T-helper 9 cell (primary cell): ENCODE results near the gene RANBP10.

Experiments
- DNase-seq: peaks from one replicate; pipeline ENCODE4 v3.0.0-alpha.2; 2020

RANBP10 gene

GRCh38 chr16:67825906-67826305 lies 19.5 kb upstream of the RANBP10 start:
- DNase-seq = no peak

DNA sequence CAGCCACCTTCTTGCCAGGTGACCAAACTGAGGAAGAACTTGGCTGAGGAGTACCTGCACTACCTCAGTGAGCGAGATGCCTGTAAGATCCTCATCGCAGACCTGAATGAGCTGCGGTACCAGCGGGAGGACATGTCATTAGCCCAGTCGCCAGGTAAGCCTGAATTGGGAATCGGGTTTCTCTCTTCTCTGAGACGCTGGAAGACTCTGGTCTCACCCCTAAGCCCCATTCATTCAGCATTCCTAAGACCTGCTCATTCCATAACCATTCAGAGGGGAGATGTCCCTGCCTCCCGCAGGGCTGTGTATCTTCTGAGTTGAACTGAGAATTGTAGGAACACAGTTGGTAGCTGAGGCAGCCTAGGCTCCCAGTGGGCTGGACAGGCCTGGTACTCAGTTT lies 18.8 kb upstream of the RANBP10 start:
- DNase-seq = no peak

DNA sequence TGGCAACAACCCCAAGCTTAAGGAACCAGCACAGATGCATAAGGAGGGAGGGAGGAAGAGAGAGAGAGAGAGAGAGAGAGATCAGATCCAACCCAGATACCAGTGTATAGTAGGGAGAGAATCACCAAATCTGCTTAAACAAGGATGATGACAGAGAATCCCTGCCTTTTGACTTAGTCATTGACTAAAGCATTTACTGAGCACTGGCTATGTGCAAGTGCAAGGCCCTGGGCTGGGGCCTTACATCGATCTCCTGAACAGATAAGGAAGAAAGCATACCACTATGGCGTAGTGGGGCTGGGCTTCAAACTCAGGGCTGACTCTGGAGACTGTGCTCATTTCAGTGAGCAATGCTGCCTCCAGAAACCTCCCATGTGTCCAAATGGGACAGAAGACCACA lies 16.2 kb upstream of the RANBP10 start:
- DNase-seq = no peak

GRCh38 chr16:67820608-67821259 lies 14.4 kb upstream of the RANBP10 start:
- no peak for DNase-seq

DNA sequence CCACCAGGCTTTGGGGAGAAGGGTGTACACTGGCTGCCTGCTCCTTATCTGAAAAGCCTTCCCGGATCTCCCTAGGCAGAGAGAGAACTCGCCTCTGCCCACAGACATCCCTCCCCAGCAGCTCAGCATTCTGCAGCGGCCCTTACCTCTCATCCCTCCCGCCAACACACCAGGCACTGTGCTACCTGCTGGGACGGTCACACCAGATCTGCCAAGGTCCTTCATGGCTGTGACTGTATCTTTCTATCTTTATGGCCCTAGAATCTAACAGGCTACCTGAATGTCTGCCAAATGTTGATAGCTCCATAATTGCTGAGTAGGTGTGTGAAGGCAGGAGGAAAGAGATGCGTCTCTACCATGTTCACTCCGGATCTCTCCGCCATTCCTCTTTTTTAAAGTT lies 8.2 kb upstream of the RANBP10 start:
- DNase-seq = no peak

GRCh38 chr16:67811899-67812298 lies 5.5 kb upstream of the RANBP10 start:
- DNase-seq = no peak

DNA sequence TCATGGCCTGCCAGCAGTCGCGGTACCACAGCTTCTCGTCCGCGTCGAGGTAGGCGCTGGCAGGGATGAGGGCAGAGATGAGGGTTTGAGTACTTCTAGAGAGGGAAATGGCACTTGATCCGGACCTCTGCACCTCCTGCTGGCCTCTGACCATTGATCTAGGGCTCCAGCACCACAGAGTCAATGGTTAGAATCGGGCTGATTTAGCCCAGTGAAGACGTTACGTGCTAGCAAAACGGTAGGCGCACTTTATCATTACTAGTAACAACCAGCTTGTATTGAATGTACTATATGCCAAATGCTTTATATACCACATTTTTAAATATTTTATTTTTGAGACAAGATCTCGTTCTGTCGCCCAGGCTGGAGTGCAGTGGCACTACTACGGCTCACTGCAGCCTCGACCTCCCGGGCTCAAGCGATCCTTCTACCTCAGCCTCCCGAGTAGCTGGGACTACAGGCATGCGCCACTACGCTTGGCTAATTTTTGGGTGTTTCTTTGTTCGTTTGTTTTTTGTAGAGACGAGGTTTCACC lies 855 bp upstream of the RANBP10 start:
- DNase-seq = no peak

GRCh38 chr16:67805718-67806427 lies 487 bp downstream of the RANBP10 start:
- no peak for DNase-seq

DNA sequence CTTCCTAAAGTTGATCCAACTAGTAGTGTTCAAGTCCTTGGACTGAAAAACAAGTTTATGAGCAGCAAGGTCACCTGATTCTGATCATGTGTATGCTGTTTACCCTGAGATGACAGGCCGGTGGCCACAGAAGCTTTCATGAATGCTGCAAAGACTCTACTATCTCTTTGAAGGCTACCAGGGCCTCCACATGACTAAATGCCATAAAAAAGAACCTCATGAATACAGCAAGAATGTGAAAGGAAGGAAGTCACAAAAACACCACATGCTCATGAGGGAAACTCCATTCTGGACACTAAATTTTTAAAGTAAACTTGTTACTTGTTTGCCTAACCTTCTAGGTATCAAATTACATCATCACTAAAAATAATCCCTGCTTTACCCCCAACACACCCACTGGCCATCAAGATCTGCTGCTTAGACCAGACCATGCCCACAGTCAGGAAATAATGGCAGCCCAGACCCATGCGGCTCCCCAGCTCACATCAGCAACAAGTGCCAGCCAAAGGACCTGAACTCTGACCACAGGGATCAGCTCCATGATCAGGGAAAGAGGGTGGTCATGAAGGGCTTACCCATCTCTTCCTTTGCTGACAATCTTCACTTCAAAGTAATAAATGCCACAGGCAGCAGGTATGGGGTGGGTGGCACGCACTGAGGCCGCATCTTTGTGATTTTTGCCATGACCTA lies 1.4 kb downstream of the RANBP10 start:
- no peak for DNase-seq

- DNase-seq = no peak
These were observed 2.5 kb downstream of the RANBP10 start for GRCh38 chr16:67803894-67804293.

DNA sequence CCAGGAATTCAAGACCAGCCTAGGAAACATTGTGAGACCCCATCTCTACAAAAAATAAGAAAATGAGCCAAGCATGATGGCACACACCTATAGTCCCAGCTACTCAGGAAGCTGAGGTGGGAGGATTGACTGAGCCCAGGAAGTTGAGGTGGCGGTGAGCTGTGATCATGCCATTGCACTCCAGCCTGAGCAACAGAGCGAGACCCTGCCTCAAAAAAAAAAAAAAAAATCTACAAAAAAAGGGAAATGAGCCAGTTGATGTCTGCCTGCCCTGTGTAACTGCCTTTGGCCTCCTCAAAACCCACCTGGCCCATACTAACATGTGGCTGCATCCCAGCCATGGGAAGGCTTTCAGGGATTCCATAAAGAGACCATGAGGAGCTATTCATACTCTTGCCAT lies 4.5 kb downstream of the RANBP10 start:
- no peak for DNase-seq

- DNase-seq = no peak
These were observed 5.1 kb downstream of the RANBP10 start for GRCh38 chr16:67801241-67801640.

DNA sequence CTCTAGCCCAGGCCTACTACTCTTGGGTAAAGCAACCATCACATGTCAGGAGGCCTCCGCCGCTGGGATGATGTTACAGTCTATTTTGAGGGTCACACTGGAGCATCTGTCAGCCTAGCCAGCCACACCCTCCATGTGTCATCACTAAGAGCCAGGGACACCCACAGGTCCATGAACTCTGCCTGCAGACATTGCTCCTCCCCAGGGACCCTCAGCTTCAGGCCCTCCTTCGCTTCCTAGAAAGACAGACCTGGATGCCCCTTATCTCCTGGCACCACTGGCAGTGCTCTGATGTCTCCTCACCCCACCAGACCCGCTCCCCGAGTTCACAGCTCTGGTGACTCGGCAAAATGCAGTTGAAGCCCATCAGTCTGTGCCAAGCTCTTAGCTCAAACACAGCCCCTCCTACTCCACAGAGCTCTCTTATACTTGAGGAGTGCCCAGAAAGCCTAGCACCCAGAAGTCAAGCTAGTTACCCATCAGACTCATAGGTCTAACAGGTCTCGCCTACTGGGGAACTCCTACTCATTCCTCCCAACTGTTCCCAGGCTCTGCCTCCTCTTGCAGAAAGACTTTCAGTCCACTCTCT lies 5.9 kb downstream of the RANBP10 start:
- no peak for DNase-seq

GRCh38 chr16:67796099-67796718 lies 10.2 kb downstream of the RANBP10 start:
- no peak for DNase-seq

DNA sequence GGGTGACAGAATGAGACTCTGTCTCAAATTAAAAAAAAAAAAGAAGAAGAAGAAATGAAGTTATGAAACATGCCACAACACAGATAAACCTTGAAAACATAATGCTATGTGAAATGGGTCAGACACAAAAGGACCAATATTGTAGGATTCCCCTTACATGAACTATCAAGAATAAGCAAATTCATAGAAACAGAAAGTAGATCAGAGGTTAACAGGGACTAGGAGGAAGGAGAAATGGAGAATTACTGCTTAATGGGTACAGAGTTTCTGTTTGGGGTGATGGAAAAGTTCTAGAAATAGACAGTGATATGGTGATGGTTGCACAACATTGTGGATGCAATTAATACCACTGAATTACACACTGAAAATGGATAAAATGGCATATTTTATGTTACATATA lies 16.3 kb downstream of the RANBP10 start:
- DNase-seq = no peak

- DNase-seq = no peak
These were observed 19.9 kb downstream of the RANBP10 start for GRCh38 chr16:67786491-67786890.

DNA sequence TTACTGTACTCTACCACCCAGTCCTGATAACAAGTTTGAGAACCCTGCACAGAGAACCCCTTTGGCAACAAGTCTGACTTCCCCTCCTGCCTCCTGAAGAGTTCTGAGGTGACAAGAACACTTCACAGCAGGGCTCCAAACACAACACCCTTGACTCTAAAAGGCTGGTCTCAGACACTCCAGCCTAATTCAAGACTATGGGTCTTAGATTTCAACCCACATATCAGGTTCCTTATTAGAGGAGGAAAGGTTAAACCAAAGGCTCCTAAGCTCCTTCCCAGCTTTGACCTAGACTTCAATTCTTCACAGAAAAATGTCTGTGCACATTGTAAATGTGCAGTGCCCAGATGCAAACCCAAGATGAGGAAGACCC lies 23.0 kb downstream of the RANBP10 start:
- DNase-seq = no peak

DNA sequence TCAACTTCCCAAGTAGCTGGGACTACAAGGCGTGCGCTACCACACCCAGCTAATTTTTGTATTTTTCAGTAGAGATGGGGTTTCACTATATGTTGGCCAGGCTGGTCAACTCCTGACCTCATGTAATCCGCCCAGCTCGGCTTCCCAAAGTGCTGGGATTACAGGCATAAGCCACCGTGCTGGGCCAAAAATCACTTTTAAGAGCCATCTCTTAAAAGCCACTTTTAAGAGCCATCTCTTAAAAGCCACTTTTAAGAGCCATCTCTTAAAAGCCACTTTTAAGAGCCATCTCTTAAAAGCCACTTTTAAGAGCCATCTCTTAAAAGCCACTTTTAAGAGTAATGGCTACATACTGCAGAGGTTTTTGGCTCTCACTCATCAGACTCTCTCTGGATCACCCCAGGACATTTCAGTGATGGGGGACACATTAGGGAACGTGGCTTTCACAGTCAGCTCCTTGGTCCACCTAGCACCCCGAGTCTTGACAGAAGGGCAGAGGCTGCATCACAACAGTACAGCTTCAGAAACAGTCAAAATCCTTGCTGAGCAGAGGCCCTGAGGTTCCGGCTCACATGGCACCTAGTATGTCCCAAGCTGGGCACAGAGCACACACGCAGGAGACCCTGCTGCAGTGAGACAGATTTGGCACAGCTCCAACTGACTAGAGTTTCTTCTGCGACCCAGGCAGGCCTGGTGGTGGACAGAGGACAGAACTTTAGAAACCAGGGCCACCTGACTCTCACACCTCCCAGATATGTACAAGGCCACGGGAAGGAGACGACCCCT lies 23.6 kb downstream of the RANBP10 start:
- no peak for DNase-seq

DNA sequence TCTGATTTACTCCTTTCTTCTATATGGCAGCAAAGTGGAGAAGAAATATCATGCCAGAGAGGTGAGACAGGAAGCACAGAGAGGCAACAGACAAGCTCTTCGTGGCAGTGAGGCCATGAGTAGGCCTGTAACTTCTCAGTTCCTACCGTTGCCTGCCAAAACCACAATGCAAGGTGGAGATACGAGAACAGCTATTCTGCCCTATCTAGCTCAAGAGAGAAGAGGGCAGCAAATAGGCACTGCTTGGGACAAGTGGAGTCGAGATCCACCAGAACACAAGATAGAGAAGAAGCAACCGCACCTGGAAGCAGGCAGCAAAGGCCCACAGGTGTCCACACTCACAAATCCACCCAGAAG lies 24.8 kb downstream of the RANBP10 start:
- no peak for DNase-seq

DNA sequence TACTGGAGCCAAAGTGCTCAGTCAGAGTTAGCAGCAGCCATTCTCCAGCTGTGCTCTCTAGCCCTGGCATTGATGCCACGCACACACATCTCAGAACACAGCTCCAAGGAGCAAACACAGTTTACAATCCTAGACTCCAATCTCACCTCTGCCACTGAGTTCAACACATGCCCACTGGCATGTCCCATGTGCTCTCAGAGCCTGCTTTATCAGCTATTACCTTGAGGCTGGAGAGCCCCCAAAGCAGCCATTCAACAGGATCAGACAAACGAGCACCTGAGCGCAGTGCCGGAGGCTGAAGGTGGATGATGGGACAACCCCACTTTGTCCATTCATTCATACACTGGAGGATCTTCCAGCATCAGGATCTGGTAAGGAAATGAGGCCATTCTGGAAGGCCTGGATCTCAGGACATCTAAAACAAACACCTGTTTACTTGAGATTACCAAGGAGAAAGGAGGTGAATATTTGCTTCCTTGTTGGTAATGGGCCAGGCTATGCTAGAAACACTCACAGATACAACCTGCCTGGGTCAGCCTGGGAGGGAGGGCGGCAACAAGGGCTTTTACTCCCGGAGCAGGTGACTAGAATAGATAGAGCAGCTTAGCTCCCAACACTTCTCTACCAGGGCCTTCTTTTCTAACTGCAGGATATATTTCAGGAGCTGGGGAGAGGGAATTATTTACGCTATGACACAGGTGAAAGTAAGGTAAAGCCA lies 25.4 kb downstream of the RANBP10 start:
- no peak for DNase-seq

- no peak for DNase-seq
These were observed 26.9 kb downstream of the RANBP10 start for GRCh38 chr16:67779256-67780014.
